Keratinocyte (primary cell): ENCODE data around the gene TPH1.

Experiments used
- EZH2 ChIP-seq: IDR thresholded peaks from one replicate; pipeline ENCODE4 v1.6.1; 2012; ENCODE audit warnings: inconsistent platforms, mild to moderate bottlenecking, low read length, moderate library complexity
- TF ChIP-seq, protein P1 (sequence below), 3 experiments: IDR thresholded peaks in 1 of 3; conservative IDR thresholded peaks in 1 of 3; optimal IDR thresholded peaks in 1 of 3; 2 replicates in 2 of 3; 3 replicates in 1 of 3; pipeline versions ENCODE3 to v1.5.1; 2011; ENCODE audit warnings: low read length in 3 of 3, mild to moderate bottlenecking in 3 of 3, moderate library complexity in 2 of 3, control low read depth in 1 of 3, inconsistent platforms in 1 of 3; ENCODE audit not compliant: insufficient read depth in 2 of 3; ENCODE audit errors: extremely low read depth in 1 of 3

DNA sequence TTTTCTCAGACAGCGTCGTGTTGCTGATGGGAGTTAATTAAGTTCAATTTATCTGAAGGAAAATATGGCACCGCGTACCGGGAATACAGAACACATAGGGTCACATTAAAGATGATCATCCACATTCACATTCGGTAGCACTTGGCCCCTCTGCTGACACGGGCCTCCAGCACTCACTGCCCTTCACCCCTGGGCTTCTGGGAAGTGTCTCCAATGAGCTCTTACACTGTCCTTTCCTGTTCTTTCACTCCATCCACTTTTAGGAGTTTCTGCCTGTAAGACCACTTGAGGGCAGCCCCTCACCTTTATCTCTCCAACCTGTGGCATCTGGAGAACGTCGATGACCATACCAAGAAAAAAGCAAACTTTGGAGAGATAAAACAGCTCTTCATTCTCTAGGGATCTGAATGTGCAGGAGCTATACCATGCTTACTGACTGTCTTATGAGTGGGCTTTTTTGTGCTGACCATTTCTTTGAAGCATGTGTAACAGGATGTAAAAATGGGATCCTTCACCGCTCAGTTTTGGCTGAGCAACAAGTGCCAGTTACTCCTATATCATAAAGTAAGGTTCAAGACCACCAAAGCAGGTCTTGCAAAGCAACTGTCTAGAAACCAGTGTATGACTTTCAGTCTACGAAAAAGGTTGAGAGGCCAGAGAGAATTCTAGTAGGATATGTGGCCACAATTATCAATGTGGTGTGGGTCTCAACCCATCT, 32.1 kb downstream of the TPH1 start:
- TF ChIP-seq, protein P1, sequence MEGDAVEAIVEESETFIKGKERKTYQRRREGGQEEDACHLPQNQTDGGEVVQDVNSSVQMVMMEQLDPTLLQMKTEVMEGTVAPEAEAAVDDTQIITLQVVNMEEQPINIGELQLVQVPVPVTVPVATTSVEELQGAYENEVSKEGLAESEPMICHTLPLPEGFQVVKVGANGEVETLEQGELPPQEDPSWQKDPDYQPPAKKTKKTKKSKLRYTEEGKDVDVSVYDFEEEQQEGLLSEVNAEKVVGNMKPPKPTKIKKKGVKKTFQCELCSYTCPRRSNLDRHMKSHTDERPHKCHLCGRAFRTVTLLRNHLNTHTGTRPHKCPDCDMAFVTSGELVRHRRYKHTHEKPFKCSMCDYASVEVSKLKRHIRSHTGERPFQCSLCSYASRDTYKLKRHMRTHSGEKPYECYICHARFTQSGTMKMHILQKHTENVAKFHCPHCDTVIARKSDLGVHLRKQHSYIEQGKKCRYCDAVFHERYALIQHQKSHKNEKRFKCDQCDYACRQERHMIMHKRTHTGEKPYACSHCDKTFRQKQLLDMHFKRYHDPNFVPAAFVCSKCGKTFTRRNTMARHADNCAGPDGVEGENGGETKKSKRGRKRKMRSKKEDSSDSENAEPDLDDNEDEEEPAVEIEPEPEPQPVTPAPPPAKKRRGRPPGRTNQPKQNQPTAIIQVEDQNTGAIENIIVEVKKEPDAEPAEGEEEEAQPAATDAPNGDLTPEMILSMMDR (optimal IDR thresholded peaks at IDR 0.05 in 1 of 3, IDR thresholded peaks at IDR 0.05 in 1 of 3, conservative IDR thresholded peaks at IDR 0.05 in 1 of 3; ENCODE audit: extremely low read depth in 1 of 3, insufficient read depth in 2 of 3, low read length in 3 of 3) = no peak
- no peak for TF ChIP-seq EZH2
